ENCODE data around the gene FCRL5.
"Not testable (repeated sequence)": the region's sequence is repeated elsewhere in the genome, so short reads cannot be mapped to it uniquely, and the experiment has no call there.

Gene FCRL5

DNA sequence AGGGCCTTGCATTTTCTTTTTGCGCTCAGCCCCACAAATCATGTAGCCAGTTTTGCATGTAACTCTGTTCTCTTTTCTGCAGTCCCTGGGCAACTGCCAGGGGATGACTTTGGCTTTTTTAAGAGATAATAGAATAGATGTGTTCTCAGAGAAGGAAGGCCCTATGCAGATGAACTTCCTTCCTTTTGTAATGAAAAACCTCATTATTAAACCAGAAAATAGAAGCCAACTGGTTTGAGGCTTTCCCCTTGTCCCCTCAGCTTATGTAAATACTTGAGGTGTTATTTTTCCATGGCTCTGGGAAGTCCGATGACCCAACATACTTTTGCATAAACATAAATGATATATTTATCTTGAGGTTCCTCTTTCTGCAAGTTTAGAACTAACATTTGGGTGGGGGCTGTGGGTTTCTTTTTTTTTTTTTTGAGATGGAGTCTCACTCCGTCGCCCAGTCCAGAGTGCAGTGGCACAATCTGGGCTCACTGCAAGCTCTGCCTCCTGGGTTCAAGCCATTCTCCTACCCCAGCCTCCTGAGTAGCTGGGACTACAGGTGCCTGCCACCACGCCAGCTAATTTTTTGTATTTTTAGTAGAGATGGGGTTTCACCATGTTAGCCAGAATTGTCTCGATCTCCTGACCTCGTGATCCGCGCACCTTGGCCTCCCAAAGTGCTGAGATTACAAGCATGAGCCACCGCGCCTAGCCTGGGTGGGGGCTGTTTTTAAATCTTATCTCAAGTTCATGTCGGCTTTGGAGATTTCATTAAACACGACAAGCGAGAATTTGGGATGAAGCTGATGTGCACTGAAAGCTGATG, 14.4 kb upstream of the FCRL5 start:
- H3K27ac ChIP-seq (replicated peaks; ENCODE audit: low read length) = no peak overlapping the region
- no peak overlapping the region for H2BK12ac ChIP-seq (ENCODE audit: low read length)
- H2AK5ac ChIP-seq (ENCODE audit: low read depth, low read length) = no peak overlapping the region
- no peaks in the 10 kb centered on the region for H3K27me3 ChIP-seq (ENCODE audit: control insufficient read depth in 3 of 3, insufficient read depth in 3 of 3, low read depth in 1 of 3, low read length in 3 of 3)
- no peak overlapping the region for H3K4me2 ChIP-seq (ENCODE audit: insufficient read depth, low read length, poor library complexity, severe bottlenecking)
- no peaks in the 10 kb centered on the region for H3K36me3 ChIP-seq (replicated peaks in 1 of 2; ENCODE audit: control insufficient read depth in 2 of 2, insufficient read depth in 2 of 2, low read length in 2 of 2)
- no peak overlapping the region for H4K91ac ChIP-seq (ENCODE audit: low read depth, low read length, poor library complexity)
- no peak for DNase-seq (ENCODE audit: low spot score)
- no CpG with 5 or more reads among the region's 14 CpGs for WGBS, 2 donors (ENCODE audit: extremely low coverage in 2 of 2, insufficient read length in 2 of 2, insufficient replicate concordance in 1 of 2)
- H3K4me3 ChIP-seq (ENCODE audit: low read length in 2 of 2) = no peak overlapping the region
- H3K9ac ChIP-seq (ENCODE audit: low read depth, low read length, poor library complexity) = no peak overlapping the region
- no peaks in the 10 kb centered on the region for H3K79me1 ChIP-seq (ENCODE audit: low read depth, low read length)
- no peak overlapping the region for H2BK120ac ChIP-seq (ENCODE audit: low read depth, low read length)
- H2BK15ac ChIP-seq (ENCODE audit: low read length) = no peak overlapping the region
- no peak overlapping the region for H4K8ac ChIP-seq (ENCODE audit: low read depth, low read length)
- no peak overlapping the region for H2BK5ac ChIP-seq (ENCODE audit: low read length)
- no peak overlapping the region for H3K14ac ChIP-seq (ENCODE audit: low read length)
- H3K4me1 ChIP-seq (ENCODE audit: control insufficient read depth in 2 of 2, insufficient read depth in 1 of 2, low read depth in 1 of 2, low read length in 2 of 2) = no peaks in the 10 kb centered on the region
- no peak overlapping the region for H2AFZ ChIP-seq (ENCODE audit: low read length)
- H3K4ac ChIP-seq (ENCODE audit: low read length) = no peak overlapping the region
- H3K23ac ChIP-seq (ENCODE audit: low read depth, low read length, poor library complexity) = no peak overlapping the region
- no peaks in the 10 kb centered on the region for H3K9me3 ChIP-seq (replicated peaks in 1 of 2; ENCODE audit: control insufficient read depth in 2 of 2, insufficient read depth in 1 of 2, low read depth in 1 of 2, low read length in 2 of 2)
- no peak overlapping the region for H3K18ac ChIP-seq (ENCODE audit: low read length)

DNA sequence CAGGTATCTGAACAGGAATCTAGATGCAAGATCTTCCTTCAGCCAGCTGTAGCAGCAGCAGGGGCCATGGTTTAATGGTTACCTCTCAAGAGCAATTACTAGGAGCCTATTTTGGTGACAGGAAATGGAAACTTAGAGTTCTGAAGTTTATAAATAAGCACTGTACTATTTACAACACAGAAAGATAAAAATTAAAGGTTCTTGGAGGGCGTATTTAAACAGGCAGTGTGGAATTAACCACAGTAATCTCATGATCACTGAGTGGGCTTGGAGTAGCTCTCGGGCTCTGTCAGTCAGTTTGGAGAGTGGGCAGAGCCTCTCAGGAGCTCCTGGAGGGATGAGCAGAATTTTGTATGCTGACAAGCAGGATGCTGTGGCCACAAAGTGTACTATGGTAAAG, 10.2 kb upstream of the FCRL5 start:
- no peak overlapping the region for H4K91ac ChIP-seq (ENCODE audit: low read depth, low read length, poor library complexity)
- no peaks in the 10 kb centered on the region for H3K27me3 ChIP-seq (ENCODE audit: control insufficient read depth in 3 of 3, insufficient read depth in 3 of 3, low read depth in 1 of 3, low read length in 3 of 3)
- no peak overlapping the region for H2BK12ac ChIP-seq (ENCODE audit: low read length)
- no peaks in the 10 kb centered on the region for H3K4me1 ChIP-seq (ENCODE audit: control insufficient read depth in 2 of 2, insufficient read depth in 1 of 2, low read depth in 1 of 2, low read length in 2 of 2)
- H3K23ac ChIP-seq (ENCODE audit: low read depth, low read length, poor library complexity) = no peak overlapping the region
- no peak overlapping the region for H3K14ac ChIP-seq (ENCODE audit: low read length)
- H3K4me3 ChIP-seq (ENCODE audit: low read length in 2 of 2) = no peak overlapping the region
- H3K9ac ChIP-seq (ENCODE audit: low read depth, low read length, poor library complexity) = no peak overlapping the region
- no peak overlapping the region for H3K27ac ChIP-seq (replicated peaks; ENCODE audit: low read length)
- no peaks in the 10 kb centered on the region for H3K79me1 ChIP-seq (ENCODE audit: low read depth, low read length)
- H3K36me3 ChIP-seq (replicated peaks in 1 of 2; ENCODE audit: control insufficient read depth in 2 of 2, insufficient read depth in 2 of 2, low read length in 2 of 2) = no peaks in the 10 kb centered on the region
- H3K9me3 ChIP-seq (replicated peaks in 1 of 2; ENCODE audit: control insufficient read depth in 2 of 2, insufficient read depth in 1 of 2, low read depth in 1 of 2, low read length in 2 of 2) = no peaks in the 10 kb centered on the region
- no peak overlapping the region for H2BK15ac ChIP-seq (ENCODE audit: low read length)
- no peak overlapping the region for H4K8ac ChIP-seq (ENCODE audit: low read depth, low read length)
- H2BK120ac ChIP-seq (ENCODE audit: low read depth, low read length) = no peak overlapping the region
- H2BK5ac ChIP-seq (ENCODE audit: low read length) = no peak overlapping the region
- H2AFZ ChIP-seq (ENCODE audit: low read length) = no peak overlapping the region
- no peak overlapping the region for H2AK5ac ChIP-seq (ENCODE audit: low read depth, low read length)
- no peak for DNase-seq (ENCODE audit: low spot score)
- WGBS, 2 donors (ENCODE audit: extremely low coverage in 2 of 2, insufficient read length in 2 of 2, insufficient replicate concordance in 1 of 2) = no CpG with 5 or more reads among the region's 2 CpGs
- no peak overlapping the region for H3K4me2 ChIP-seq (ENCODE audit: insufficient read depth, low read length, poor library complexity, severe bottlenecking)
- no peak overlapping the region for H3K4ac ChIP-seq (ENCODE audit: low read length)
- H3K18ac ChIP-seq (ENCODE audit: low read length) = no peak overlapping the region

DNA sequence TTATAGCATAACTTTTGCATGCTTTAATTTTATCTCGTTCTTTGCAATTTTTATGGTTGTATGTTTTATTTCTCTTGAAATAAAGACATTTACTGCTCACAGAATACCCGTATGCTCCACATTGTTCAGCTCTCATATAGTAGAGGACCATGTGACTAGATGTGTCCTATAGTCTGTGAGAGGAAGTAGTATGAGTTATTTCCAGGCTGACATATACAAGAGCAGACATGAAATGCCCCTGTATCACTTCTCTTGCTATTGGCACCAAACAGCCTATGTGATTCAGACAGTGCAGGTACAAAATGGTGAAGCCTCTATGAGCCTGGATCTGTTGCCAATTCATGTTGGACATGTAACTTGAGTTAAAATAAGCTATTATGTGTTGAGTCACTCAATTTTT, 5.8 kb upstream of the FCRL5 start:
- no peaks in the 10 kb centered on the region for H3K79me1 ChIP-seq (ENCODE audit: low read depth, low read length)
- no peaks in the 10 kb centered on the region for H3K4me1 ChIP-seq (ENCODE audit: control insufficient read depth in 2 of 2, insufficient read depth in 1 of 2, low read depth in 1 of 2, low read length in 2 of 2)
- no peak overlapping the region for H3K14ac ChIP-seq (ENCODE audit: low read length)
- no peak overlapping the region for H3K4me2 ChIP-seq (ENCODE audit: insufficient read depth, low read length, poor library complexity, severe bottlenecking)
- no peak overlapping the region for H2BK15ac ChIP-seq (ENCODE audit: low read length)
- no peak overlapping the region for H3K18ac ChIP-seq (ENCODE audit: low read length)
- H2AK5ac ChIP-seq (ENCODE audit: low read depth, low read length) = no peak overlapping the region
- WGBS, 2 donors (ENCODE audit: extremely low coverage in 2 of 2, insufficient read length in 2 of 2, insufficient replicate concordance in 1 of 2) = no CpG with 5 or more reads among the region's 2 CpGs
- no peak overlapping the region for H3K4ac ChIP-seq (ENCODE audit: low read length)
- no peak overlapping the region for H2AFZ ChIP-seq (ENCODE audit: low read length)
- H3K9me3 ChIP-seq (replicated peaks in 1 of 2; ENCODE audit: control insufficient read depth in 2 of 2, insufficient read depth in 1 of 2, low read depth in 1 of 2, low read length in 2 of 2) = no peaks in the 10 kb centered on the region
- no peak overlapping the region for H3K9ac ChIP-seq (ENCODE audit: low read depth, low read length, poor library complexity)
- no peaks in the 10 kb centered on the region for H3K36me3 ChIP-seq (replicated peaks in 1 of 2; ENCODE audit: control insufficient read depth in 2 of 2, insufficient read depth in 2 of 2, low read length in 2 of 2)
- no peak overlapping the region for H2BK120ac ChIP-seq (ENCODE audit: low read depth, low read length)
- no peak overlapping the region for H3K4me3 ChIP-seq (ENCODE audit: low read length in 2 of 2)
- no peak overlapping the region for H4K8ac ChIP-seq (ENCODE audit: low read depth, low read length)
- DNase-seq (ENCODE audit: low spot score) = no peak
- H3K23ac ChIP-seq (ENCODE audit: low read depth, low read length, poor library complexity) = no peak overlapping the region
- no peak overlapping the region for H2BK5ac ChIP-seq (ENCODE audit: low read length)
- no peak overlapping the region for H4K91ac ChIP-seq (ENCODE audit: low read depth, low read length, poor library complexity)
- no peak overlapping the region for H2BK12ac ChIP-seq (ENCODE audit: low read length)
- no peak overlapping the region for H3K27ac ChIP-seq (replicated peaks; ENCODE audit: low read length)
- no peaks in the 10 kb centered on the region for H3K27me3 ChIP-seq (ENCODE audit: control insufficient read depth in 3 of 3, insufficient read depth in 3 of 3, low read depth in 1 of 3, low read length in 3 of 3)

DNA sequence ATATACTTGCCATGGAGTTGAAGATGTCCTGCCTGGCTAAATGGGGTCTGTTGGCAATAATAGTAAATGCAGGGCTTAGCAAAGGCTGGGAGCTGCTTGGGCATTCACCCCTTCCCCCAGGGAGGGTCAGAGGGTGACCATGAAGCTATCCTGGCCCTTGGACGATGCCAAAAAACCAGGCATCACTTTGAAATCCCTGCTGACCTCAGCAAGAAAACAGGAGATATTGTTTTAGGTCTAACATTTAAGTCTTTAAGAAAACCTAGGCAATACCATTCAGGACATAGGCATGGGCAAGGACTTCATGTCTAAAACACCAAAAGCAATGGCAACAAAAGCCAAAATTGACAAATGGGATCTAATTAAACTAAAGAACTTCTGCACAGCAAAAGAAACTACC, 4.2 kb downstream of the FCRL5 start:
- not testable (repeated sequence) for H4K8ac ChIP-seq (ENCODE audit: low read depth, low read length); H3K14ac ChIP-seq (ENCODE audit: low read length); H3K23ac ChIP-seq (ENCODE audit: low read depth, low read length, poor library complexity); H3K9me3 ChIP-seq (replicated peaks in 1 of 2; ENCODE audit: control insufficient read depth in 2 of 2, insufficient read depth in 1 of 2, low read depth in 1 of 2, low read length in 2 of 2); H2AK5ac ChIP-seq (ENCODE audit: low read depth, low read length); H2AFZ ChIP-seq (ENCODE audit: low read length); DNase-seq (ENCODE audit: low spot score); H3K4me3 ChIP-seq (ENCODE audit: low read length in 2 of 2); H3K4me2 ChIP-seq (ENCODE audit: insufficient read depth, low read length, poor library complexity, severe bottlenecking); H3K36me3 ChIP-seq (replicated peaks in 1 of 2; ENCODE audit: control insufficient read depth in 2 of 2, insufficient read depth in 2 of 2, low read length in 2 of 2); H3K4ac ChIP-seq (ENCODE audit: low read length); H2BK12ac ChIP-seq (ENCODE audit: low read length); H2BK5ac ChIP-seq (ENCODE audit: low read length); H3K18ac ChIP-seq (ENCODE audit: low read length); H3K27ac ChIP-seq (replicated peaks; ENCODE audit: low read length); H2BK120ac ChIP-seq (ENCODE audit: low read depth, low read length); H3K27me3 ChIP-seq (ENCODE audit: control insufficient read depth in 3 of 3, insufficient read depth in 3 of 3, low read depth in 1 of 3, low read length in 3 of 3); H4K91ac ChIP-seq (ENCODE audit: low read depth, low read length, poor library complexity); H3K79me1 ChIP-seq (ENCODE audit: low read depth, low read length); H3K9ac ChIP-seq (ENCODE audit: low read depth, low read length, poor library complexity); H3K4me1 ChIP-seq (ENCODE audit: control insufficient read depth in 2 of 2, insufficient read depth in 1 of 2, low read depth in 1 of 2, low read length in 2 of 2); H2BK15ac ChIP-seq (ENCODE audit: low read length)
- no CpG with 5 or more reads among the region's 1 CpG for WGBS, 2 donors (ENCODE audit: extremely low coverage in 2 of 2, insufficient read length in 2 of 2, insufficient replicate concordance in 1 of 2)

Measured in neuronal stem cell (in vitro differentiated cells).